Testis (tissue), 2 donors: ENCODE results near the gene FAHD2A.

Source experiments
- POLR2A ChIP-seq: fragments of 450-650 bp; IDR thresholded peaks from one replicate; pipeline ENCODE4 v1.6.1; 2017; ENCODE audit warnings: antibody characterized with exemption, mild to moderate bottlenecking, moderate library complexity
- TF ChIP-seq, protein P1 (sequence below), 3 experiments: fragments of 450-650 bp in 2 of 3; fragments of 200-600 bp in 1 of 3; sonication (generic) in 1 of 3; IDR thresholded peaks; one replicate each; pipeline ENCODE4 v1.5.1; 2016 to 2019; ENCODE audit warnings: antibody characterized with exemption in 3 of 3, mild to moderate bottlenecking in 2 of 3, moderate library complexity in 1 of 3

DNA sequence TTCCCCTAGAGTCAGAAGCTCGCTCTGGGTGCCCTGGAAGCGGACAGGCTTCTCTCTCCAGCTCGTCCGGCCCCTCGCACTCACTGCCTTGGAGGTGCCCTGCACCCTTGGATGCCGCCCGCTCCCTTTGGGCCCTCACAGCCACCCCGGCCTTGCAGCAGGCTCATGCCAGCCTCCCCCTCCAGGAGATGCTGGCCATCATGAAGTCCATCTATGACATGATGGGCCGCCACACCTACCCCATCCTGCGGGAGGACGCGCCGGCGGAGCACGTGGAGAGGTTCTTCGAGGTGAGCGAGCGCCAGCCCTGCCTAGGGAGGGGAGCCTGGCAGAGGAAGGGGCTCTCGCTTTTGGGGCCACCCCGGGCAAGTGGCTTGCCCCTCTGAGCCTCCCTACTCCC, 20.3 kb upstream of the FAHD2A start:
- no peak for TF ChIP-seq POLR2A
- TF ChIP-seq, protein P1, sequence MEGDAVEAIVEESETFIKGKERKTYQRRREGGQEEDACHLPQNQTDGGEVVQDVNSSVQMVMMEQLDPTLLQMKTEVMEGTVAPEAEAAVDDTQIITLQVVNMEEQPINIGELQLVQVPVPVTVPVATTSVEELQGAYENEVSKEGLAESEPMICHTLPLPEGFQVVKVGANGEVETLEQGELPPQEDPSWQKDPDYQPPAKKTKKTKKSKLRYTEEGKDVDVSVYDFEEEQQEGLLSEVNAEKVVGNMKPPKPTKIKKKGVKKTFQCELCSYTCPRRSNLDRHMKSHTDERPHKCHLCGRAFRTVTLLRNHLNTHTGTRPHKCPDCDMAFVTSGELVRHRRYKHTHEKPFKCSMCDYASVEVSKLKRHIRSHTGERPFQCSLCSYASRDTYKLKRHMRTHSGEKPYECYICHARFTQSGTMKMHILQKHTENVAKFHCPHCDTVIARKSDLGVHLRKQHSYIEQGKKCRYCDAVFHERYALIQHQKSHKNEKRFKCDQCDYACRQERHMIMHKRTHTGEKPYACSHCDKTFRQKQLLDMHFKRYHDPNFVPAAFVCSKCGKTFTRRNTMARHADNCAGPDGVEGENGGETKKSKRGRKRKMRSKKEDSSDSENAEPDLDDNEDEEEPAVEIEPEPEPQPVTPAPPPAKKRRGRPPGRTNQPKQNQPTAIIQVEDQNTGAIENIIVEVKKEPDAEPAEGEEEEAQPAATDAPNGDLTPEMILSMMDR (IDR thresholded peaks at IDR 0.05), result no peak
